Upper lobe of right lung (tissue), 1 donor: ENCODE data around the gene PRKAR1B. TPM values are rescaled to one million over a fixed set of nuclear protein-coding genes. Genes with fewer than 3 reads are reported as not detected.

ENCODE experiments used
- ATAC-seq: fragments of 200-7000 bp; cut with Tn5 transposase; one replicate; pipeline ENCODE4 v1.9.1; 2020; ENCODE audit warnings: mild to moderate bottlenecking, moderate library complexity
- DNase-seq: peaks from one replicate; pipeline ENCODE4 v3.0.0-alpha.2; 2020
- H3K27ac ChIP-seq: fragments of 200-600 bp; one replicate; pipeline ENCODE4 v1.8.0; 2022
- H3K27me3 ChIP-seq: fragments of 200-600 bp; one replicate; pipeline ENCODE4 v1.8.0; 2022; ENCODE audit warnings: mild to moderate bottlenecking
- H3K36me3 ChIP-seq: fragments of 200-600 bp; one replicate; pipeline ENCODE4 v1.8.0; 2022
- H3K4me1 ChIP-seq: fragments of 200-600 bp; one replicate; pipeline ENCODE4 v1.8.0; 2022
- H3K4me3 ChIP-seq: fragments of 200-600 bp; one replicate; pipeline ENCODE4 v1.8.0; 2022; ENCODE audit warnings: mild to moderate bottlenecking
- H3K9me3 ChIP-seq: fragments of 200-600 bp; one replicate; pipeline ENCODE4 v1.8.0; 2022
- intact Hi-C: fragments of 100-400 bp; cut with DNase I; formaldehyde crosslinking; loops from one replicate; pipeline ENCODE4 v1.11.0; 2022
- total RNA-seq: library from RNA; stranded (reverse); fragmentation: NEBNext Ultra II Directional; extraction: Animal tissue kit (Norgen Biotek cat#: 25700); gene quantifications from one replicate; pipeline ENCODE4 v1.2.1, GENCODE V29; 2021
- TF ChIP-seq, protein P1 (sequence below): fragments of 200-600 bp; IDR thresholded peaks from one replicate; pipeline ENCODE4 v1.8.0; 2022; ENCODE audit warnings: antibody characterized with exemption
- donor health status: DM: no; HTN: yes; CAD: no; lungs with severe emphysema.

Gene PRKAR1B
- total RNA-seq, 1 donor from 2014 or later: 25.7 TPM

DNA sequence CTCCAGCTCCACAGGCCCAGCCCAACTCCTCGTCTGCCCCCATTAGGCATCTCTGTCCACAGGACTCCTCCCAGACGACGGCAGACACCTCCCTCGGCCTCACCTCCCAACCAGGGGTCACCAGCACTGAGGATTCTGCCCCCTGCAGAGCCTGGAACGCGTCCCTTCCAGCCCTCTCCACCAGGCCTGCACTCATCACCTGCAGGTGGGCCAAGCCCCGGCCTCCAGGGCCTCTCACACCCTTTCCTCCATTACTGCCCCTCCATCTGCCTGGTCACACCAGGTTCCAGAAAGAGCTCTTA lies 164.8 kb downstream of the PRKAR1B start:
- Histone ChIP-seq H3K36me3 (no peaks in the 10 kb centered on the region), H3K4me3 (no peak overlapping the region), H3K27ac (no peak overlapping the region), H3K27me3 (no peaks in the 10 kb centered on the region), H3K9me3 (no peaks in the 10 kb centered on the region), H3K4me1 (no peaks in the 10 kb centered on the region)
- TF ChIP-seq, protein P1, sequence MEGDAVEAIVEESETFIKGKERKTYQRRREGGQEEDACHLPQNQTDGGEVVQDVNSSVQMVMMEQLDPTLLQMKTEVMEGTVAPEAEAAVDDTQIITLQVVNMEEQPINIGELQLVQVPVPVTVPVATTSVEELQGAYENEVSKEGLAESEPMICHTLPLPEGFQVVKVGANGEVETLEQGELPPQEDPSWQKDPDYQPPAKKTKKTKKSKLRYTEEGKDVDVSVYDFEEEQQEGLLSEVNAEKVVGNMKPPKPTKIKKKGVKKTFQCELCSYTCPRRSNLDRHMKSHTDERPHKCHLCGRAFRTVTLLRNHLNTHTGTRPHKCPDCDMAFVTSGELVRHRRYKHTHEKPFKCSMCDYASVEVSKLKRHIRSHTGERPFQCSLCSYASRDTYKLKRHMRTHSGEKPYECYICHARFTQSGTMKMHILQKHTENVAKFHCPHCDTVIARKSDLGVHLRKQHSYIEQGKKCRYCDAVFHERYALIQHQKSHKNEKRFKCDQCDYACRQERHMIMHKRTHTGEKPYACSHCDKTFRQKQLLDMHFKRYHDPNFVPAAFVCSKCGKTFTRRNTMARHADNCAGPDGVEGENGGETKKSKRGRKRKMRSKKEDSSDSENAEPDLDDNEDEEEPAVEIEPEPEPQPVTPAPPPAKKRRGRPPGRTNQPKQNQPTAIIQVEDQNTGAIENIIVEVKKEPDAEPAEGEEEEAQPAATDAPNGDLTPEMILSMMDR: no peak
- intact Hi-C loops: no loop called here
- no peak for DNase-seq
- ATAC-seq: no peak

DNA sequence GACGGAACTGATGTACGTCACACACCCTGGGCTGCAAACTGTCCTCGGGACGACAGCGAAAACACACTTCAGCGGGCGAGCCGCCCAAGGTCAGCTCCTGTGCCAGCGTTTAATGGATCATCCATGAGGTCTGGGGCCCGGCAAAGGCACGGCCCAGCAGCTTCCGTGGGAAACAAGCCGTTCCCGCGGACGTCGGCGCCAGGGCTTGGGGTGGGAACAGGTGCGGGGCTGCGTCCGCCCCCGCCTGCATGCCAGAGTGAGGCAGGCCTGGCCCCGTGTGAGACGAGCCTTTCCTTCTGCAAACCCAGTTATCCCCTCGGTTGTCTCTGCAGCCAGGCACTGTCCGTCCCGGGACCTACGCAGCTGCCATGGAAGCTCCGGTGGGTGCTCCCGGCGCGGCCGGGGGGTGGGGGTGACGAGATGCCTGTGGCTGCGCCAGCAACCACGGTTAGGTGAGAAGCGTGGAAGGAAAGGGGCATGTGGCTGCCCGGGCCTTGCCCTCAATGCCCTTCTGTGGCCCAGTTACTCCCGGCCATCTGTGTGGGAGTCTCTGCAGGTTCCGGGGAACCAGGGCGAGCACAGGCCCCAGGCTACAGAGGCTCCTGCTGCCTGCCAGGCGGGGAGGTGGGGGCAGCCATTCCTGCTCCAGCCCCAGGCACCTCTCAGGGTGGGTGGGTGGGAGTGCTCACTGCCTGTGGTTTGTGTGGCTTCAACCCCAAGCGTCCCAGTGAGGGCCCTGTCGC lies 165.3 kb downstream of the PRKAR1B start:
- intact Hi-C loops: no loop called here
- TF ChIP-seq, protein P1: no peak
- ATAC-seq (no peak), DNase-seq (no peak)
- no peak overlapping the region for H3K27ac ChIP-seq
- no peaks in the 10 kb centered on the region for H3K27me3 ChIP-seq
- H3K9me3 ChIP-seq: no peaks in the 10 kb centered on the region
- no peaks in the 10 kb centered on the region for H3K4me1 ChIP-seq
- no peaks in the 10 kb centered on the region for H3K36me3 ChIP-seq
- no peak overlapping the region for H3K4me3 ChIP-seq

DNA sequence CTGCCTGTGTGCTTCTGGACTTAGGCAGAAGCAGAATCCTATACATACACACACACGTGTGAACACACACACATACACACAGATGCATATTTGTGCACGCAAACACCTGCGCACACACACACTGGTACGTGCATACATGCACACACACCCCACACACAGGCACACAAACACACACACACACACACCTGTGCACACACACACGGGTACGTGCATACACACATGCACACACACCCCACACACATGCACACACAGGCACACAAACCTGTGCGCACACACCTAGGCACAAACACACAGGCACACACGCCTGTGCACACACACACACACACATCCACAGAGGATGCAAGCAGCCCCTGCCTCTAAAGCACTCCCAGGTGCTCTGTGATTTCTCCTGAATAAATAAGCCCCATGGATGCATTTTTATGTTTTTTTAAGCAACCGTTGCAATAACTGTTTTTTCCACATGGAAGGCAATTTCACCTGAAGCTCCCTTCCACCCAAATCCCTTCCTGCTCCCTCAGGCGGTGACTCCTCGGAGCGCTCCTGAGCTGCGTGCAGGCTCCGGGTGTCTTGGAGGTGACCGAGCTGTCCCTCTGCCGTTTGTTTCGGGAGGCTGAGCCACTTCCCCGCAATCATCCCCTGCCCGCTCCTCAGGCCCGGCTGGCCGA lies 166.0 kb downstream of the PRKAR1B start:
- TF ChIP-seq, protein P1: no peak
- intact Hi-C loops: no loop called here
- DNase-seq: no peak
- H3K27ac ChIP-seq: no peak overlapping the region
- no peaks in the 10 kb centered on the region for H3K36me3 ChIP-seq
- no peaks in the 10 kb centered on the region for H3K27me3 ChIP-seq
- no peaks in the 10 kb centered on the region for H3K9me3 ChIP-seq
- H3K4me1 ChIP-seq: no peaks in the 10 kb centered on the region
- no peak overlapping the region for H3K4me3 ChIP-seq
- no peak for ATAC-seq

DNA sequence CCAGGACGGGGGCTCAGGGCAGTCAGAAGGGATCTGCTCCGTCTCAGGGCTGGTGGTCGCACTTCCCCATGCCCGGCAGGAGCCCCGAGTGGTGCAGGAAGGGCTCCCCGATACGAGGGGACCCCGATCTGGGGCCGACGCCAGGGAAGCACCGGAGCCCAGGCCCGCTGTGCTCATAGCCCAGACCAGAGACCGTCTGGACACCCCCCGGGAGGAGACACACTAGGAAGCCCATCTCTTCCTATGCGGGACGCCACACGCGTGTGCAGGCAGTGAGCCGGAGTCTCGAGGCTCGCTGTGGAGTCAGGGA lies 167.7 kb downstream of the PRKAR1B start:
- DNase-seq: no peak
- no peaks in the 10 kb centered on the region for H3K4me1 ChIP-seq
- TF ChIP-seq, protein P1: no peak
- no peak overlapping the region for H3K27ac ChIP-seq
- no peaks in the 10 kb centered on the region for H3K36me3 ChIP-seq
- H3K27me3 ChIP-seq: no peaks in the 10 kb centered on the region
- ATAC-seq: no peak
- no peak overlapping the region for H3K4me3 ChIP-seq
- H3K9me3 ChIP-seq: no peaks in the 10 kb centered on the region
- intact Hi-C loops: no loop called here

DNA sequence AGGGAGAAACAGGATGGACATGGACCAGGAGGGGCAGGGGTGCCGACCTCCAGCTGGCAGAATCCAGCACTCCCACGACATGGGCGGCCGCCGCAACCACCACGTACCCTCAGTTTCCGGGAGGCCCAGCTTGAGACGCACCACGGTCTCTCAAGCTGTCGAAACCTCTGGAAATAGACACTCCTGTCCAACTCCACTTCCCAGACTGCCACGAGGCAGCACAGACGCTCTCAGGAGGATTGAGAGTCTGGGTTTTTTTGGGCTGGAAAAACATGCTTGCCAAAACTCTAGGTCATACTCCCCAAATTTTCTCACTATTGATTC lies 169.6 kb downstream of the PRKAR1B start:
- Histone ChIP-seq H3K4me3 (no peak overlapping the region), H3K36me3 (no peaks in the 10 kb centered on the region), H3K27me3 (no peaks in the 10 kb centered on the region), H3K27ac (no peak overlapping the region), H3K9me3 (no peaks in the 10 kb centered on the region), H3K4me1 (no peaks in the 10 kb centered on the region)
- TF ChIP-seq, protein P1: no peak
- intact Hi-C loops: no loop called here
- no peak for DNase-seq
- no peak for ATAC-seq
